HG03520 (cell line): ENCODE data around the gene NBPF4.
"Not testable (repeated sequence)": the region's sequence is repeated elsewhere in the genome, so short reads cannot be mapped to it uniquely, and the experiment has no call there.

Source experiments
- ATAC-seq: cut with Tn5 transposase; IDR thresholded peaks from one replicate; pipeline ENCODE4 v1.9.1; 2021; ENCODE audit warnings: mild to moderate bottlenecking, moderate library complexity; ENCODE audit not compliant: unreplicated experiment

NBPF4 gene

GRCh38 chr1:108211014-108211413, 32.9 kb downstream of the NBPF4 start:
- ATAC-seq = no peak

GRCh38 chr1:108209456-108210108, 34.3 kb downstream of the NBPF4 start:
- ATAC-seq = no peak

GRCh38 chr1:108208724-108209446, 35.0 kb downstream of the NBPF4 start:
- ATAC-seq = no peak

- not testable (repeated sequence) for ATAC-seq
These were observed 40.3 kb downstream of the NBPF4 start for GRCh38 chr1:108203582-108203981.

- ATAC-seq = no peak
These were observed 42.2 kb downstream of the NBPF4 start for GRCh38 chr1:108201687-108202086.

- no peak for ATAC-seq
These were observed 43.2 kb downstream of the NBPF4 start for GRCh38 chr1:108200687-108201051.

- ATAC-seq = peak; percentile 80
These were observed 43.8 kb downstream of the NBPF4 start, which contains the start of gene SLC25A24 for GRCh38 chr1:108199781-108200686. TSS of gene SLC25A24 (minus strand) at chr1:108200343. CDS start at chr1:108200138, 205 bp downstream.

- no peak for ATAC-seq
These were observed 44.6 kb downstream of the NBPF4 start for GRCh38 chr1:108199201-108199691.

- no peak for ATAC-seq
These were observed 49.8 kb downstream of the NBPF4 start for GRCh38 chr1:108194051-108194450.

- ATAC-seq = no peak
These were observed 50.5 kb downstream of the NBPF4 start for GRCh38 chr1:108193333-108193732.

- ATAC-seq = no peak
These were observed 51.3 kb downstream of the NBPF4 start for GRCh38 chr1:108192581-108192980.

GRCh38 chr1:108190686-108191416, 53.0 kb downstream of the NBPF4 start:
- ATAC-seq = no peak

GRCh38 chr1:108190001-108190634, 53.8 kb downstream of the NBPF4 start:
- ATAC-seq = no peak

GRCh38 chr1:108188801-108189200, 55.1 kb downstream of the NBPF4 start:
- ATAC-seq = no peak

GRCh38 chr1:108182959-108183700, 60.7 kb downstream of the NBPF4 start:
- ATAC-seq = no peak

- ATAC-seq = no peak
These were observed 64.9 kb downstream of the NBPF4 start for GRCh38 chr1:108179018-108179417.
